Upper lobe of right lung (tissue), 1 donor: ENCODE measurements around the gene CD300LB. TPM values are rescaled to one million over a fixed set of nuclear protein-coding genes. Genes with fewer than 3 reads are reported as not detected.
A peak's percentile ranks its signal among the peaks of the same experiment; 100 is the strongest.

ENCODE experiments used
- ATAC-seq: fragments of 200-7000 bp; cut with Tn5 transposase; one replicate; pipeline ENCODE4 v1.9.1; 2020; ENCODE audit warnings: mild to moderate bottlenecking, moderate library complexity
- DNase-seq: peaks from one replicate; pipeline ENCODE4 v3.0.0-alpha.2; 2020
- H3K27ac ChIP-seq: fragments of 200-600 bp; one replicate; pipeline ENCODE4 v1.8.0; 2022
- H3K27me3 ChIP-seq: fragments of 200-600 bp; one replicate; pipeline ENCODE4 v1.8.0; 2022; ENCODE audit warnings: mild to moderate bottlenecking
- H3K36me3 ChIP-seq: fragments of 200-600 bp; one replicate; pipeline ENCODE4 v1.8.0; 2022
- H3K4me1 ChIP-seq: fragments of 200-600 bp; one replicate; pipeline ENCODE4 v1.8.0; 2022
- H3K4me3 ChIP-seq: fragments of 200-600 bp; one replicate; pipeline ENCODE4 v1.8.0; 2022; ENCODE audit warnings: mild to moderate bottlenecking
- H3K9me3 ChIP-seq: fragments of 200-600 bp; one replicate; pipeline ENCODE4 v1.8.0; 2022
- CTCF ChIP-seq: fragments of 200-600 bp; IDR thresholded peaks from one replicate; pipeline ENCODE4 v1.8.0; 2022; ENCODE audit warnings: antibody characterized with exemption
- intact Hi-C: fragments of 100-400 bp; cut with DNase I; formaldehyde crosslinking; loops from one replicate; pipeline ENCODE4 v1.11.0; 2022
- total RNA-seq: library from RNA; stranded (reverse); fragmentation: NEBNext Ultra II Directional; extraction: Animal tissue kit (Norgen Biotek cat#: 25700); gene quantifications from one replicate; pipeline ENCODE4 v1.2.1, GENCODE V29; 2021
- donor health status: DM: no; HTN: yes; CAD: no; lungs with severe emphysema.

Gene CD300LB
- total RNA-seq, 1 donor from 2014 or later: 1.3 TPM

- DNase-seq (peak; percentile 39), ATAC-seq (no peak)
- intact Hi-C loops: no loop called here
- H3K27me3 ChIP-seq: no peaks in the 10 kb centered on the region
- H3K36me3 ChIP-seq: no peaks in the 10 kb centered on the region
- no peaks in the 10 kb centered on the region for H3K9me3 ChIP-seq
- H3K4me3 ChIP-seq: no peak overlapping the region
- H3K4me1 ChIP-seq: no peaks in the 10 kb centered on the region
- no peak for TF ChIP-seq CTCF
- no peak overlapping the region for H3K27ac ChIP-seq
Measured at GRCh38 chr17:74546586-74546985, 15.3 kb upstream of the CD300LB start.

- ATAC-seq (peak; percentile 83), DNase-seq (peak; percentile 71)
- intact Hi-C loops: no loop called here
- peak within 1 kb of the TSS; percentile 71 for H3K27ac ChIP-seq
- no peaks in the 10 kb centered on the region for H3K36me3 ChIP-seq
- peak within 1 kb of the TSS; percentile 33 for H3K4me3 ChIP-seq
- no peaks in the 10 kb centered on the region for H3K27me3 ChIP-seq
- TF ChIP-seq CTCF: no peak
- no peaks in the 10 kb centered on the region for H3K9me3 ChIP-seq
- no peaks in the 10 kb centered on the region for H3K4me1 ChIP-seq
Measured at GRCh38 chr17:74545843-74546230, 14.6 kb upstream of the CD300LB start, which contains the start of gene CD300C. Gene CD300C, minus strand, starts transcription at chr17:74546115. Its CDS starts 333 bp downstream, at chr17:74545782.

- Histone ChIP-seq H3K4me3 (peak overlapping the region; percentile 33), H3K27me3 (no peaks in the 10 kb centered on the region), H3K9me3 (no peaks in the 10 kb centered on the region), H3K4me1 (no peaks in the 10 kb centered on the region), H3K36me3 (no peaks in the 10 kb centered on the region), H3K27ac (peak overlapping the region; percentile 71)
- intact Hi-C loops: no loop called here
- TF ChIP-seq CTCF: no peak
- peak; percentile 66 for DNase-seq
- peak; percentile 46 for ATAC-seq
Measured at GRCh38 chr17:74544991-74545842, 13.9 kb upstream of the CD300LB start.

GRCh38 chr17:74543891-74544760, 12.9 kb upstream of the CD300LB start:
- no peaks in the 10 kb centered on the region for H3K9me3 ChIP-seq
- peak; percentile 51 for DNase-seq

GRCh38 chr17:74543406-74543805, 12.1 kb upstream of the CD300LB start:
- DNase-seq (no peak), ATAC-seq (no peak)
- Histone ChIP-seq H3K4me3 (no peak overlapping the region), H3K36me3 (no peaks in the 10 kb centered on the region), H3K9me3 (no peaks in the 10 kb centered on the region), H3K4me1 (no peaks in the 10 kb centered on the region), H3K27me3 (no peaks in the 10 kb centered on the region), H3K27ac (no peak overlapping the region)
- no peak for TF ChIP-seq CTCF
- intact Hi-C loops: no loop called here

More at GRCh38 chr17:74543891-74544760, 12.9 kb upstream of the CD300LB start:
- no peaks in the 10 kb centered on the region for H3K27me3 ChIP-seq
- no peak overlapping the region for H3K27ac ChIP-seq
- ATAC-seq: no peak
- no peak for TF ChIP-seq CTCF
- no peaks in the 10 kb centered on the region for H3K4me1 ChIP-seq
- no peak overlapping the region for H3K4me3 ChIP-seq
- intact Hi-C loops: no loop called here
- H3K36me3 ChIP-seq: no peaks in the 10 kb centered on the region
